NCI-H146 treated with DMSO at 0.1 percent for 48 hours (cell line): Measurements from ENCODE around the gene C1QTNF6.
"Not testable (repeated sequence)": the region's sequence is repeated elsewhere in the genome, so short reads cannot be mapped to it uniquely, and the experiment has no call there.

ENCODE experiments used
- DNase-seq: peaks from one replicate; lab custom pipeline; 2025; ENCODE audit not compliant: unreplicated experiment; lab: John Stamatoyannopoulos, UW

C1QTNF6 gene

DNA sequence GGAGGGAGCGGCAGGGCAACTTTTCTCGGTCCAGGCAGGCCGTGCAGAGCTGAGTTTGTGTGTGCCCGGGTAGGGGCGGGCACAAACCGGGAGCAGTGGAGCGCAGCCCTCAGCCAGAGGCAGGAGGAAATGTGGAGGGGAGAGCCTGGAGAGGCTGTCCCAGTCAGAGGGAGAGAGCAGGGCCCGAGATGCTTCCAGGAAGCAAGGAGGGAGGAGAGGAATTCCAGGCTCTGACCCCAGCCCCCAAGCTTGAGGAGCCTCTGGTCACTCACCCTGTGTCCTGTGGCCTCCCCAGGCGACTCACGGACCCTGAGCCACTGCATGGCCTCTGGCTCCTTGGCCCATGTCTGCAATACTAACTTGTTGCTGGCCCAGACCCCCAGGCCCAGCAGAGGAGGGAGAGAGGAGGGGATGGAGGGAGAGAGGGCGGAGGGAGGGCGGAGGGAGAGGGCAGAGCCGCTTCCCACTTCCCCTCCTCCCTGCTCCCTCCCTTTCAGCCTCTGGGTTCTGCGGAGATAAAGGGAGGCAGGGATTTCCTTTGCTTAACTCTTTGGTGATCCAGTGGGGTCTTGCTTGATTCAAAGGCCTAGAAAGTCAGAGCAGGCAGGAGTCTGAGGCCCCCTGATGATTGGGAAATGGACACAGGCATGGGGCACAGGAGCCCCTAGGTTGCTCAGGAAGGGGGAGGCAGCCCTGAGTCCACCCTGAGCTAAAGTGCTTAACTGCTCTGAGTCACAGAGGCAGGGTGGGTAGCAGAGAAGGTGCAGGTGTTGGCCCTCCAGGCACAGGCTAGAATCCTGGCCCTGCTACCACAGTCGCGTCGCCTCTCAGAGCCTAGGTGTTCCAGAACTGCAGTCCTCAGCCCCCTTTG, at the start of gene C1QTNF6:
Gene C1QTNF6, minus strand, starts transcription at position 357 of the 871 bp plus-strand sequence. Its CDS starts 34 bp downstream, at position 323.
- no peak for DNase-seq

DNA sequence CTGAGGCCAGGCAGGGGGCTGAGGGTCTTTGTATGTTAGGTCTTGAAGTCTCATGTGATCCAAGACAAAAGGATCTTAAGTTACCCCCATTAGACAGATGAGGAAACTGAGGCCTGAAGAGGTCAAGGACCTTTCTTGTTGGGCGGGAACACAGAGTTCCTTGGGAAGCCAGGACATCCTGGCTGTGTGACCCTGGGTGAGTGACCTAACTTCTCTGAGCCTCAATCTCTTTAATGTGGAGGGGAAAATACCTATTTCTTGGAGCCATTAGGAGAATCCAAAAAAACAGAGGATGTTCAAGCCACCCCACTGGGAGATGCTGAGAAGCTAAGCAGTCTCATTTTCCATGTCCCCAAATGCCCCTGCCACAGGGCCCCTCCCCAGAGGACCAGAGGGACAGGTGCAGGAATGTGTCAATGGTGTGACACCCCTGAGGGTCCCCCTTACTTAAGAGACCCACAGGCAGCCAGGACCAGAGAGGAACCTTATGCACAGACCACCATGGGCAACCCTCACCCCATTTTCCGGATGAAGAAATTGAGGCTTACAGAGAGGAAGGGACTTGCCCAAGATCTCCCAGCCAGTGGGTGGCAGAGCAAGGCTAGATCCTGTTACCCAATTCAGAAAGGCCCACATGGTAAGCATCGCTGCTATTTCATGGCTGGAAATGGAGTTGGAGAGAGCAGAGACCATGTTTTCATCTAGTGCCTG, 48.0 kb upstream of the C1QTNF6 start:
- no peak for DNase-seq

DNA sequence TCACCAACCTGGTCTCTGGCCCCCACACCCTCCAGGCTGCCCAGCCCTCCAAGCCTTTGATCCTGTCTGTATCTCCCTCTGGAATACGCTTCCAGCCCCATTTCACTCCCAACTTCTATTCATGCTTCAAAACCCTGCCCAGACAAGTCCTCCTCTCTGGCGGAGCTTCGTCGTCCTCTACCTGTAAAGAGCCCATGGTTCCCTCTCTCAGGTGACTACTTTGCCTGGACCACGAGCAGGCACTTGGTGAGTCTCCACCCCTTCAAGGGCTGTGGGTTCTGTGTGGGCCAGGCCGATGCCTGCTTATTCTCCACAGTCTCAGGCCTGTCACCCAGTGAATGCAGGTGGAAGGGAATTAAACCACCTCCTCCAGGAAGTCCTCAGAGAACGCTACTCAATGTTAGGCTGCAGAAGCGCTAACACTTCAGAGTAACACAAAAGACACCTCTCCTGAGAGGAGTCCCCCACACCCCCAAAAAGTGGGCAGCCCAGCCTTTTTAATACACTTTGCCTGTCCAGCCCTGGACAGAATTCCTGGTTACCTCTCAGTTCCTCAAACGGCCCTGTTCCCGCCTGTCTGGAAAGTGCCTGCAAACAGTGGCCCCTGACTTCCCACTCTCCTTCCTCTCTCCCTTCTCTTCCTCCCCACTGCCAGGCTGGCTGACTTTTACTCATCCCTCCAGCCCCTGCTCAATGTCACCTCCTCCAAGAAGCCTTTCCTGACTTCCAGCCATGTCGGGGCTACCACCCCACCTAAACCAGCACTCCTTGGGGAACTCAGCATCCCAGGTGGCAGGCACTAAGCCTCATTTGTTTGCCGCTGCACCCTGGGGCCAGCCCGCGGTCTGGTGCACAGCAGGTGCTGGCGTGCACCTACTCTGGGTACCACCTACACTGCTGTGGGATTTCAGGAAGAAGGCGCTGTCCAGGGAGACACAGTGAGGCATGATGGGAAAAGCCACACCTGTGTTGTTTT, 47.0 kb upstream of the C1QTNF6 start:
- DNase-seq, result no peak

DNA sequence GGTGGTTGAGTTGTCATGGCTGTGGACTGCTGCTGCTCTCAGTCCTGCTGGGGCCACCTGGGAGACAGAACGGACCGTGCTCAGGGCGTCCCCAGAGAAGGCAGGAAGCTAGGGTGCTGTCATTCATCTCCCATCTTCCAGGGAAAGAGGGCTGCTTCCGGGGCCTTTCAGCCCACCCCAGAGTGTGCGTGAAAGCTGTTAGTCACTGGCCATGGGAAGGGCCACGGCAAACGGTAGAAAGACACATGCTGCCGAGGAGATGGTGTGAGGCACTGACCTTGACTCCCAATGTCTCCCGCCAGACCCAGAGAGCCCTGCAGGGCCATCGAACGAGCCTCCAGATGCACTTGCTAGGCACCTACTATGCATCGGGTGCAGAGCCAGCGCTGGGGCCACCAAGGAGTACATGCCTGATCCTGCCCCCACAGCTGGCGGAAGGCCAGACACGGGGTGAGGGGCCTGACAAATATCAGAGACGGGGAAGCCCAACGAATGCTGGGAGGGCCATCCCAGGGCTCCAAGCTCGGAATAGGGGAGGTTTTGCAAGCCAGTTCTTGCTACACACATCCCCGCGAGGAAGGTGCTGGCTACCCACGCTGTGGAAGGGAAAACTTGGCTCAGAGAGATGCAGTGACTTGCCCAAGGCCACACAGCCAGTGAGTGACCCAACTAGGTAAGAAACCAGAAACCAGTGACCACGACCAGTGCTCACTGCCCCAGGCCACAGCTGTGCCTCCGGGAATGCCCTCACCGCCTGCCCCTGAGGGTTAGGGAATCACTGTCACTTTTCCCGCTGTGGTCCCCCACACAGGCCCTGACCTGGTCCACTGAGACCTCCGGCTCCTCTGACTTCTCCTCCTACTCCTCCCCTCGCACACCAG, 45.9 kb upstream of the C1QTNF6 start:
- no peak for DNase-seq

DNA sequence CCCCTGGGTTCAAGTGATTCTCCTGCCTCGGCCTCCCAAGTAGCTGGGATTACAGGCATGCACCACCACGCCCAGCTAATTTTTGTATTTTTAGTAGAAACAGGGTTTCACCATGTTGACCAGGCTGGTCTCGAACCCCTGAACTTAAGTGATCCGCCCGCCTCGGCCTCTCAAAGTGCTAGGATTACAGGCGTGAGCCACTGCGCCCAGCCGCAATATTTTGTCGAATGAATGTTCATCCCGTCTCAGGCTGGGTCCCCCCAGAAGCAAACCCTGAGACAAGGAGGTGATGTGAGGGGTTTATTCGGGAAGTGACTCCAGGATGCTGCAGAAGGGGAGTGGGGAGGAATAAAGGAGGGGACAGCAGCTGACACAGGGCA, 45.3 kb upstream of the C1QTNF6 start:
- DNase-seq, result not testable (repeated sequence)

DNA sequence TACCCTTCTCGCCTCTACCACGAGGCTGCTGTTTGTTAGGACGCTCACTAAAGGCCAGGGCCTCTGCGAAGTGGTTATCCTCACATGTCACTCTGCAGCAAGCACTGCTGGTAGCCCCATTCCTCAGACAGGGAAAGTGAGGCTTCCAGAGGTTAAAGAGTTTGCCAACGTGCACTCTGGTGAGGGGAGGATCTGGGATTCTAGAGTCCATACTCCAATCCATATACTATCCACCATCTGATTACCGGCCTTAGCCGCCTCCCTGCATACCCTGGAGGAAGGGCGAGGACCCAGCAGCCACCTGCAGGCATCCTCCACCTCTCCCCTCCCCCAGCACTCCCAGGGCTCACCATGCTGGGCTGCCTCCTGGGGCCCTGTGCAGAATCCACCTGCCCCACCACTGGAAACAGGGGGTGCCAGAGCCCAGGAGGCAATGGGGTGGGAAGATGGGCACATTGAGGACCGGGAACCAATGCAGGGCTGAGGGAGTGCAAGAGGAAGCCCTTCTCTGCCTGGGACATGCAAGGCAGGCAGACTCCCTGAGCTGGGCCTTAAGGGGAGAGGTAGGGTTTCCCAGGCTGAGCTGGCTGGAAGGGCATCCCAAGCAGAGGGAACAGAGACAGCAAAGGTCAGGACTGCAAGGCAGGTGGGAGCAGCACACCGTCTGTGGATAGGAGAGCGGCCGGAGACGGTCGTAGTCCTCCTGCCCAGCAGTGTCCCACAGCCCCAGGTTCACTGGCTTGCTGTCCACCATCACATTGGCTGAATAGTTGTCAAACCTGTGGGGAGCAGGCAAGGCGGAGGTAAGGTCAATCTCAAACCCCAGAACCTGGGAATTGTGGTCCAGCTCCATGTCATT, 44.3 kb upstream of the C1QTNF6 start:
- no peak for DNase-seq

DNA sequence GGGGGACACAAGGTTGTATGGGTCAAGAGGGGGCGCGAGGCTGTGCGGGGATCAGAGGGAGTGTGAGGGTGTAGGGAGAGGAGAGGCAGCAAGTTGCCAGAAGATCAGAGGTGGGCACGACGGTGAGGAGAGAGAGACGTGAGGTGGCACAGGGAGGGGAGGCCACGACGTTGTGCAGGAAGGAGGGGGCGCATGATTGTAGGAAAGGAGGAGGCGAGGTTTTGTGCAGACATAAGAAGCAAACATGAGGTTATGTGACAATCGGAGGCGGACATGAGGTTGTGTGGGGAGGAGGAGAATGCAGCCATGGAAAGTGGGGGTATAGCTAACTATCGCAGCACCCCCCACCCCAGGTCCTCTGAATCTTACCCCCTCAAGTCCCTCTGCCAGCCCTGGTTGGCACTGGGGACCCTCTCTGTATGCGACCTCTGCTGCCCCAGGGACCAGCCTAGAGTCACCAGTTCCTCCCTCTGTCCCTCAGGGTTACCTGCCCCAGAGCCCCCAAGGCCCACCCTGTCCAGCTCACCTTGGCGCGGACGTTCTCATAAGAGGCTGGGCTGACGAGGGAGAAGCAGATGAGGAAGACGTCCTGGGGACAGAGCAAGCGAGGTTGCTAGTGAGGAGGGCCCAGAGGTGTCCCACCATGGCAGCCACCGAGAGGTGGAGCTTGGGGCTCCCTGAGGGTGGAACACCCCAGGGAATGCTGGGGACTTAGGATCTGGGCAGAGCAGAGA, 43.5 kb upstream of the C1QTNF6 start:
- DNase-seq, result no peak

DNA sequence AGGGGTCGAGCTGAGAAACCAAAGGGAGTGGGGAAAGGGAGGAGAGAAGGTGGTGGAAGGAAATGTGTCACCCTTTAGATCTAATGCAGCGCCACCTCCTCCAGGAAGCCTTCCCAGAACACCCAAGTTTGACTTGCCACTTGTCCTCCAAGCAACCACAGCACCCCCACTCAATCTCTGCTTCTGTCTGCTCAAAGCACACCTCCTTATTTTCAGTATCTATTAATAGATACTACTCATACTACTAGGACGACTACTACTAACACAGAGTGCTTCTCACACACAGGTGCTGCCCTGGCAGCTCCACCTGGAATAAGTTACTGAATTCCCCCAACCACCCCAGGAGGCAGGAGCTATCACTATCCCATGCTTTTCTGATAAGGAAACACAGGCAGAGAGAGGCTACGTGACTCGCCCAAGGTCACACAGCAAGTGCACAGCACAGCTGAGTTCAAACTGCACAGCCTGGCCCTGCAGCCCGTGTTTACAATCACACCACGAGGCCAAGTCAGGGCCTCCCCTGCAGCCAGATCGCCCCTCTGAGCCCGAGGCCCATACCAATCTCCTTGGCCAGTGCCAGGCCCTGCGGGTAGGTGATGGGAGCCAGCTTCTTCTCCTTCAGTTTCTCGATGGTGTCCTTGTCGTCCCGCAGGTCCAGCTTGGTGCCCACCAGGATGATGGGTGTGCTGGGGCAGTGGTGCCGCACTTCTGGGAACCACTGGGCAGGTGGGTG, 42.8 kb upstream of the C1QTNF6 start:
- no peak for DNase-seq

DNA sequence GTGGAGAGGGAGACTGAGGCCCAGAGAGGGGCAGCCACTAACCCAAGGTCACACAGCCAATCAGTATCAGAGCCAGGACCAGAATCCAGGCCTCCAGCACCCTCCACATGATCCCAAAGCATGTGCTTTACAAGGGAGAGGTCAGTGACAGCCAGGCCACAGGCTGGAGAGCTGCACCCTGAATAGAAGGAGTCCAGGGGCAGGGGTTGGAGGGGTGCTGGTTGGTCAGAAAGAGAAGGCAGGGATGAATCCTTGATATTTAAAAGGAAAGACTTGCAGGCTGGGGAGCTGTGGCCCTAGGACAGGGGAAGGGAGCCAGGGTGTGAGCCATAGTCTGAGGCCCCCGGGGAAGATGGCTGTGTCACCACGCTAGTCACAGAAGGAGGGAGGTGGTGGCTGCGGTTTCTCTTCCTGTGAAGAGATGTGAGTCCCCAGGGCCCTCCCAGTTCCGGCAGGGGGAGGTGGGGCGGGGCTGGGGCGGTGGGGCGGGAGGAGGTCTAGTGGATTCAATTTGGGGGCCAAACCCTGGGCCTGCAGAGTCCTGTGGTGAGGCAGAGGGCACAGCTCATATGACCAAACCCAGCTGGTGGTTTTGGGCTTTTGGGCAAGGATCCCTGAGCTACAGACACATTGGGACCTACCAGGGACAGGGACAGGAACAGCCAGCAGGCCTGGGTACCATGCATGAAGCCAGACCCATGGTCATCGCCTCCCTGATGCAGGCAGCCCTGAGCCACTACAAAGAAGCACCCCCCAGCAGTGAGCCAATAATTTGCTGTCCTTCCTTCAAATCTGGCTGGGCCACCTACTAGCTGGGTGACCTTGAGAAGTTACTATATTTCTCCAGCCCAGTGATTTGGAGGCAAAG, 42.0 kb upstream of the C1QTNF6 start:
- no peak for DNase-seq

DNA sequence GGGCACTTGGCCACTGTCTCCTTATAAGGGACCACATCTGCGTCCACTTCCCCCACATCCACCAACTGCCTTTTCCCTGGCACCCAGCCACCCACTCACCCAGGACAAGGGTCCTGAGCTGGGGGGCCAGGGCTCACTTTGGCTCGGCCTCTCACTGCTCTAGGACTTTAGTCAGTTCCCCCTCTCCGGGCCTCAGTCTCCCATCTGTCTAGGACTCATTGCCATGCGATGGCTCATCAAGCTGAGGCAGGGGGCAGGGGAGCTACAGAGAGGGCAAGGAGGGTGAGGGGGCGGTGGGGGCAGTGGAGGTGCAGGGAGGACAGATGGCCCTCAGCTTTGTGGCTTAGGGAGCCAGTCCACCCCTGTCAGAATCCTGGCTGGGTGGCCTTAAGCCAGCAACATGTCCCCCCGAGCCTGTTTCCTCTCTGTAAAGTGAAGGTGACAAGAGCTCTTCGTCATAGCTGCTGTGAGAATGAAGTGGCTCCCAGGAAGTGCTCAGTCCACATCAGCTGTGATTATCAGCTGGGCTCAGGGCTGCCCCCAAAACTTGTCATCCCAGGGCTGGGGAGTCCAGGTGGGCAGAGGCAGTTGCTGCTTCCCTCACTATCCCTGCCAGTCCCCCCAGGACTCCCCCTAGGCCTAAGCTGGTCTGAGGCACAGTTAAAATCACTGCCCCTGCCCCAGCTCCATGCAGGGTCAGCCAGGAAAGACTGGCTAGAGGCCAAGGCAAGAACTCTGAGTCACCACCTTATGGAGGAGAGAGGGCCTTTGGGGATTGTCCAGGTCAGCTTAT, 41.2 kb upstream of the C1QTNF6 start:
- DNase-seq, result no peak

DNA sequence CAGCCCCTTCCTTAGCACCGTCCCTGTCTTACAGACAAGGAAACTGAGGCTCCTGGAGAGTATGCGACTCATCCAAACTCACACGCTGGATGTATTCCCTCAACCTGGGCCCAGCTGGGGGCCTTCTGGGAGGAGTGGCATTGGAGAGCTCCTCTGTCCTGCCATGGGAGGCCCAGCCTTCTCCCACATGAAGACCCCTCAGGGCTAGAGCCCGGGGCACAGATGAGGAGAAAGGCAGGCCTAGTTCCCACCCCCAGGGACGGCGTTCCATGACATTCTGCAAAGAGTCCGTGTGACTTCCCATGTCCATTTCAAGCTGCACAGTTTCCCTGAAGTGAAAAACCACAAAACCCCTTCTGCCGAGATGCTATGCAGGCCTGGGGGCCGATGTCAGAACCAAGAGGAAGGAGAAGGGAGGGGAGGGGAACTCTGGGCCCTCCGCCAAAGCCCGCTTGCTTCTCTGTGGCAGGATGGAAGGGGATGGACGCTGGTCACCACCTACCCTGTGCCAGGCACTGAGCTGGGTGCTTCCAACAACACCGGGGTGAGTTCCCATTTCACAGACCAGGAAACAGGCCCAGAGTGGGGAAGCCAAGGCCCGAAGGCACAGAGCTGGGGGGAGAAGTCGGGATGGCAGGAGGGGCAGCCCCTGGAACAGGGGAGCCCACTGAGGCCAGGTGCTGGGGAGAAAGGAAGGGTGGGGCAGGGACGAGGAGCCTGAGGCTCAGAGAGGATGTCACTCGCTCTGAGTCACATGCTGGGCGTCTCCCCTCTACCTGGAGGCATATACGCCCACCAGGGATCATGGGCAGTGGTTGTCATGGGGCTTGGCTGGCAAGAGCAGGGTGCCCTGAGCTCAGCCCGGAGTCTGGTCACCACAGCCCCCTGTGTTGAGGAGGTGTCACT, 40.3 kb upstream of the C1QTNF6 start:
- DNase-seq, result no peak

DNA sequence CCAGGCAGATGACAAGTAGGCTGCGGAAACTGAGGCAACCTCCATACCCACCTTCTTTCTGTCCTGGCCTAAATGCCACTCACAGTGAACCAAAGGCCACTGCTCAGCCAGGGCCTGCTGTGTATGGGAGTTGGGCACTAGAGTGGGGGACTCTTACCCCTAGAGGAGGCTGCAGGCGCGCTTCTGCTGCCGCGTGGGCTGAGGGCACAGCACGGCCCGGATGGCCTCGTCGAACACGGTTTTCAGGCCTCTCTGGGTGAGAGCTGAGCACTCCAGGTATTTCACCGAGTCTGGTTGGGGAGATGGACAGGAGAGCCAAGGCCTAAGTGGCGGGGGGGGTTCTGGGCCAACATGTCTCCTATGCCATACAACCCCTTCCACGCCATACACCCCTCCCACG, 38.5 kb upstream of the C1QTNF6 start:
- DNase-seq, result no peak

DNA sequence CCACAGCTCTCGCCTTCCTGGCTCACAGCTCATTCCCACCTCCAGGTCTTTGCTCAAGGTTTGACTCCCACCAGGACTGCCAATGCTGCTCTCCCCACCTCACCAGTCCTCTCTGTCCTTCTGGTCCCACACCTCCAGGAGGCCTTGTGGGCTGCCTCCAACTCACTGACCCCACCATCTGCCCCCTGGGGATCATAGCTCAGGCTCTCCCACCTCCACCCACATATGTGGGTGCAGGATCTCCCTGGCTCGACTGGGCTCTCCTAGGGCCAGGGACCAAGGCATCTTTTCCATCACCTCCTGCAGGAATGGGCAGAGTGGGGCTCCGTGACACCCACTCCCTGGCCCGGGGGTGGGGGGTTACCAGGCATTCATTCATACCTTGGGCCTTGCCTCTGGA, 38.0 kb upstream of the C1QTNF6 start:
- DNase-seq, result no peak

DNA sequence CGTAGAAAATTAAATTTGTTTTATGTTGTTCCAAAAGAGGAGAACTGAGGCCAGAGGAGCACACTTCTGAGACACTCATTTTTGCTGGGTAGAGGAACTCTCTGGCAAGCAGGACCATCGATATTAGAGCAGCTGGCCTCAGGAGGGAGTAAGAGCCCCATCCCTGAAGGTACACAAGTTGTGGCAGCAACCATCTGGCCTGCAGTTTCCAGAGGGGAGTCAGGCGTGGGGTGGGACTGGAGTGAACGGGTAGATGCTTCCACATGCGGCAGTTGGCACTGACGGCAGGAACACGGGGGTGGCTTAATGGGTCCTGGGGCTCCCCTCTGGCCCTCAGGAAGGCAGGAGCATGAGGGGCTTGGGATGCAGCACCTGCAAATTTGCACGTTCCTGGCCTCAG, 37.4 kb upstream of the C1QTNF6 start:
- no peak for DNase-seq

DNA sequence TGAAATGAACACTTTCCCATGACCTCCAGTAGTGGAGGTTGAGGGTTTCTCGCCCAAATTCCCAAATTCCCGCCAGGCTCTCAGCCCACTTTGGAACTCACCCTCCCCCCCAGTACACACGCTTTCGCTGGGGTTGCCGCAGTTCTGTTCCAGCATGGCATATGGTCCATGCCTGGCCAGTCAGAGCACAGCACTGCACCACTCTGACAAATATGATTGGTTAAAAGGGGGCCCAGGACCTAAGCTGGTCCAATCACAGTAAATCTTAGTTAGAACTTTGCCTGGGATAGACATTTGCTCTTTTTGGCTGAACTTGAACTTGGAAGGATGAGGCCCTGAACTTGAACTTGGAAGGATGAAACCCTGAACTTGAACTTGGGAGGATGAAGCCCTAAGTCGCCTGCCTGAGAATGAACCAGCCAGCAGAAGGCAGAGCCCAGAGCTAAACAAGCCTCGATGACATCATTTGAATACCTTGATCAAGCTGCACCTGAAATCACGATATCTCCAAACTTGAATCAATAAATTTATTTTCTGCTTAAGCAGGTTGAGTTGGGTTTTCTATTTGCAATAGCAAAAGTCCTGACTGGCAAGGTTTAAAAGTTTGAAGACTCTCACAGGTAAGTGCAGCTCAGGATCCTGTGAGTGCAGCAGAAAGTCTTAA, 36.8 kb upstream of the C1QTNF6 start:
- DNase-seq, result no peak
